GM15510 (cell line): ENCODE results near the gene PLAU.

Experiments
- POLR2A ChIP-seq: IDR thresholded peaks from 3 replicates; pipeline ENCODE4 v1.6.1; 2011; ENCODE audit warnings: borderline replicate concordance; ENCODE audit not compliant: insufficient read length; ENCODE audit errors: extremely low read depth

Gene PLAU

GRCh38 chr10:73886661-73887293, 24.2 kb upstream of the PLAU start:
- no peak for TF ChIP-seq POLR2A

GRCh38 chr10:73887294-73888039, 23.5 kb upstream of the PLAU start:
- TF ChIP-seq POLR2A, result no peak

GRCh38 chr10:73888514-73888913, 22.4 kb upstream of the PLAU start:
- TF ChIP-seq POLR2A, result no peak

GRCh38 chr10:73889014-73889413, 21.9 kb upstream of the PLAU start:
- no peak for TF ChIP-seq POLR2A

GRCh38 chr10:73890261-73890660, 20.7 kb upstream of the PLAU start:
- TF ChIP-seq POLR2A, result no peak

GRCh38 chr10:73891540-73891939, 19.4 kb upstream of the PLAU start:
- no peak for TF ChIP-seq POLR2A

- no peak for TF ChIP-seq POLR2A
Observed at GRCh38 chr10:73892310-73893030, 18.5 kb upstream of the PLAU start.

GRCh38 chr10:73893426-73893825, 17.5 kb upstream of the PLAU start:
- TF ChIP-seq POLR2A, result no peak

GRCh38 chr10:73894245-73894971, 16.5 kb upstream of the PLAU start:
- no peak for TF ChIP-seq POLR2A

GRCh38 chr10:73897693-73898092, 13.2 kb upstream of the PLAU start:
- TF ChIP-seq POLR2A, result no peak

- no peak for TF ChIP-seq POLR2A
Observed at GRCh38 chr10:73898730-73899410, 12.1 kb upstream of the PLAU start.

- TF ChIP-seq POLR2A, result no peak
Observed at GRCh38 chr10:73899423-73899822, 11.5 kb upstream of the PLAU start.

- TF ChIP-seq POLR2A, result no peak
Observed at GRCh38 chr10:73900064-73900463, 10.9 kb upstream of the PLAU start.

- no peak for TF ChIP-seq POLR2A
Observed at GRCh38 chr10:73901261-73901660, 9.7 kb upstream of the PLAU start.
